GM21576 (cell line): Measurements from ENCODE around the gene SDSL.

Experiments
- ATAC-seq: cut with Tn5 transposase; IDR thresholded peaks from one replicate; pipeline ENCODE4 v1.9.1; 2021; ENCODE audit warnings: mild to moderate bottlenecking, moderate library complexity; ENCODE audit not compliant: unreplicated experiment

Gene SDSL

GRCh38 chr12:113477842-113478215 lies 55.6 kb downstream of the SDSL start:
- no peak for ATAC-seq

- ATAC-seq, result no peak
Observed at GRCh38 chr12:113478351-113479011, 56.3 kb downstream of the SDSL start.

GRCh38 chr12:113479216-113479589 lies 57.0 kb downstream of the SDSL start:
- ATAC-seq, result no peak

- ATAC-seq, result no peak
Observed at GRCh38 chr12:113479590-113480335, 57.6 kb downstream of the SDSL start.

- ATAC-seq, result no peak
Observed at GRCh38 chr12:113480336-113480971, 58.3 kb downstream of the SDSL start.

- no peak for ATAC-seq
Observed at GRCh38 chr12:113482334-113482733, 60.2 kb downstream of the SDSL start.

GRCh38 chr12:113485330-113485729 lies 63.1 kb downstream of the SDSL start:
- ATAC-seq, result no peak

GRCh38 chr12:113486722-113487121 lies 64.5 kb downstream of the SDSL start:
- no peak for ATAC-seq
